HG02970 (cell line): Measurements from ENCODE around the gene NME4.
A peak's percentile ranks its signal among the peaks of the same experiment; 100 is the strongest.

Experiments
- ATAC-seq: cut with Tn5 transposase; IDR thresholded peaks from one replicate; pipeline ENCODE4 v1.9.1; 2021; ENCODE audit warnings: mild to moderate bottlenecking, moderate library complexity, moderate number of reproducible peaks; ENCODE audit not compliant: unreplicated experiment, low FRiP score

Gene NME4

GRCh38 chr16:363110-363765 is 33.8 kb upstream of the NME4 start:
- no peak for ATAC-seq

- no peak for ATAC-seq
Observed at GRCh38 chr16:363766-364490, 33.1 kb upstream of the NME4 start.

GRCh38 chr16:364595-365491 is 32.2 kb upstream of the NME4 start:
- no peak for ATAC-seq

GRCh38 chr16:366476-366875 is 30.5 kb upstream of the NME4 start:
- ATAC-seq, result no peak

GRCh38 chr16:367333-367903 is 29.6 kb upstream of the NME4 start:
- ATAC-seq, result no peak

- no peak for ATAC-seq
Observed at GRCh38 chr16:368388-369158, 28.4 kb upstream of the NME4 start.

GRCh38 chr16:369275-369865 is 27.6 kb upstream of the NME4 start:
- ATAC-seq, result no peak

- no peak for ATAC-seq
Observed at GRCh38 chr16:369866-370436, 27.0 kb upstream of the NME4 start.

- peak; percentile 61 for ATAC-seq
Observed at GRCh38 chr16:370443-370842, 26.6 kb upstream of the NME4 start, which contains the start of gene MRPL28. TSS of gene MRPL28 (minus strand) at chr16:370538. CDS start at chr16:370218, 320 bp downstream.

GRCh38 chr16:370979-371514 is 26.0 kb upstream of the NME4 start:
- no peak for ATAC-seq

GRCh38 chr16:371515-372301 is 25.3 kb upstream of the NME4 start:
- no peak for ATAC-seq

GRCh38 chr16:372302-372983 is 24.6 kb upstream of the NME4 start:
- no peak for ATAC-seq

GRCh38 chr16:373020-373598 is 23.9 kb upstream of the NME4 start:
- no peak for ATAC-seq

- no peak for ATAC-seq
Observed at GRCh38 chr16:373848-374615, 23.0 kb upstream of the NME4 start.

GRCh38 chr16:374616-374926 is 22.4 kb upstream of the NME4 start:
- no peak for ATAC-seq

- ATAC-seq, result no peak
Observed at GRCh38 chr16:375212-375611, 21.8 kb upstream of the NME4 start.
